Measurements from ENCODE around the gene CUX1.
A peak's percentile ranks its signal among the peaks of the same experiment; 100 is the strongest.

CUX1 gene

GRCh38 chr7:102089175-102090098, 272.0 kb downstream of the CUX1 start:
- CTCF ChIA-PET = interaction anchor here (0.6 to 1.3 kb wide), 3 partner anchors 19 to 487 kb away, joined by 3 read pairs; no protein-coding TSS in a partner anchor
- H3K27ac ChIP-seq (ENCODE audit: extremely low read depth, low read depth, low read length) = no peak overlapping the region
- H3K4me1 ChIP-seq (ENCODE audit: control insufficient read depth, insufficient read depth, low read length) = no peaks in the 10 kb centered on the region
- no peak overlapping the region for H3K4me3 ChIP-seq (ENCODE audit: low read depth, low read length)
- H3K9me3 ChIP-seq (ENCODE audit: control insufficient read depth, insufficient read depth, low read depth, low read length) = no peaks in the 10 kb centered on the region
- TF ChIP-seq ZNF174 (tag by site-specific recombination; IDR thresholded peaks at IDR 0.05) = no peak
- TF ChIP-seq SCRT1 (tag by site-specific recombination; IDR thresholded peaks at IDR 0.05; ENCODE audit: borderline replicate concordance) = peak; percentile 65; the same call in 1 of the 2 replicates
- peak; percentile 88 for TF ChIP-seq SCRT2 (tag by site-specific recombination; IDR thresholded peaks at IDR 0.05)
- TF ChIP-seq ZFHX2 (tag by site-specific recombination; conservative IDR thresholded peaks at IDR 0.05) = no peak
- TF ChIP-seq ZNF26 (tag by site-specific recombination; IDR thresholded peaks at IDR 0.05) = peak; percentile 96
- no peaks in the 10 kb centered on the region for H3K36me3 ChIP-seq (ENCODE audit: control insufficient read depth in 2 of 2, insufficient read depth in 1 of 2, low read length in 2 of 2)
- POLR2A ChIA-PET = interaction anchor here (0.7 kb wide), 1 partner anchor 50 kb away, joined by 3 read pairs; no protein-coding TSS in a partner anchor

DNA sequence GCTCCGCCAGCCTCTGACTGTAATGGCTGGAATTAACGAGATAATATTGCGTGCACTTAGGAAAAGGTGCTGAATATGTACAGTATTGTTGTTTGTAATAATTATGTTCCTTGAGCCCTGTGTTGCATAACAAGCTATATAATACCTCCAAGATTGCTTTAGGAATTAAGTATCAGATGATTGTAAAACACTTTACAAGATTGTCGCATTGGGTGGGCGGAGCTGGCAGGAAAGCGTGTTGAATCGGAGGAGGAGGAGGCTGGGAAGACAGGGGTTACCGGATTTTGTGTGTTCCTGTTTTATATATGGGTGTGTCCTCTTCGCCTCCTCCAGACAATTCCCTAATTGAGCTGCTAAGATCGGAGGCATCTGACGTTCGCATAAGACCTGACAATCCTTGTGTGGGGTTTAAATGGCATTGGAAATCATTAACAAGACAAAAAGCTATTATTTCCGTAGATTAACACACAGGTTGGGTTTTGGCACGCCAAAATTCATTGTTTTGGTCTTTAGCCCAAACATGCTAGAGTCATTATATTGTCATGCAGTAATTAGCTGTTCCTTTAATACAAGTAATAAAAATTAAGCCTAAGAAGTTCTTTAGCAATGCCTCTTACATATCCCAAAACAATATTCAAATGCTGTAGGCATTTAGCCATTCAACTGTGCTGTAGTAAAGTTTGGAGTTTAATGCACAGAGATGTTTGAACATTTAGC, 276.3 kb downstream of the CUX1 start:
- H3K4me3 ChIP-seq (ENCODE audit: low read depth, low read length) = no peak overlapping the region
- ChIA-PET CTCF (interaction anchor here (1.5 kb wide), 1 partner anchor 13 kb away, joined by 4 read pairs; no protein-coding TSS in a partner anchor), POLR2A (interaction anchor here (0.8 kb wide), 1 partner anchor 30 kb away, joined by 6 read pairs; no protein-coding TSS in a partner anchor)
- no peaks in the 10 kb centered on the region for H3K9me3 ChIP-seq (ENCODE audit: control insufficient read depth, insufficient read depth, low read depth, low read length)
- H3K36me3 ChIP-seq (ENCODE audit: control insufficient read depth in 2 of 2, insufficient read depth in 1 of 2, low read length in 2 of 2) = no peaks in the 10 kb centered on the region
- H3K27ac ChIP-seq (ENCODE audit: extremely low read depth, low read depth, low read length) = no peak overlapping the region
- no peaks in the 10 kb centered on the region for H3K4me1 ChIP-seq (ENCODE audit: control insufficient read depth, insufficient read depth, low read length)
- TF ChIP-seq PRDM6 (tag by site-specific recombination; IDR thresholded peaks at IDR 0.05) (peak; percentile 83), ZNF670 (tag by site-specific recombination; IDR thresholded peaks at IDR 0.05; ENCODE audit: low read depth) (no peak), ZNF501 (tag by site-specific recombination; IDR thresholded peaks at IDR 0.05) (no peak), FEZF1 (tag by site-specific recombination; IDR thresholded peaks at IDR 0.05) (0 out of 2 replicates have a peak, but pooled peaks have one; percentile 22), ZNF529 (tag by site-specific recombination; IDR thresholded peaks at IDR 0.05; ENCODE audit: insufficient replicate concordance) (no peak), ZNF768 (tag by site-specific recombination; IDR thresholded peaks at IDR 0.05) (no peak), ZEB2 (tag by site-specific recombination; IDR thresholded peaks at IDR 0.05) (peak; percentile 61; the same call in 1 of the 2 replicates), MYNN (tag by site-specific recombination; IDR thresholded peaks at IDR 0.05; ENCODE audit: borderline replicate concordance) (no peak), WT1 (tag by site-specific recombination; IDR thresholded peaks at IDR 0.05) (no peak), ZBTB17 (tag by site-specific recombination; IDR thresholded peaks at IDR 0.05) (peak; percentile 60; the same call in 1 of the 2 replicates), ZNF2 (tag by site-specific recombination; IDR thresholded peaks at IDR 0.05) (0 out of 2 replicates have a peak, but pooled peaks have one; percentile 52), ZNF555 (tag by site-specific recombination; conservative IDR thresholded peaks at IDR 0.05) (no peak), ZFHX2 (tag by site-specific recombination; conservative IDR thresholded peaks at IDR 0.05) (peak; percentile 90), ZSCAN30 (tag by site-specific recombination; IDR thresholded peaks at IDR 0.05) (no peak), EGR2 (tag by site-specific recombination; IDR thresholded peaks at IDR 0.05; ENCODE audit: low read depth) (peak; percentile 83), ZSCAN16 (tag by site-specific recombination; IDR thresholded peaks at IDR 0.05) (no peak), ZNF600 (tag by site-specific recombination; IDR thresholded peaks at IDR 0.05) (peak; percentile 63), ZNF350 (tag by site-specific recombination; IDR thresholded peaks at IDR 0.05) (no peak), ZBTB6 (tag by site-specific recombination; IDR thresholded peaks at IDR 0.05) (peak; percentile 45; the same call in 1 of the 2 replicates), KLF7 (tag by site-specific recombination; IDR thresholded peaks at IDR 0.05; ENCODE audit: borderline replicate concordance) (no peak), OSR2 (tag by site-specific recombination; IDR thresholded peaks at IDR 0.05) (peak; percentile 46; the same call in 1 of the 2 replicates)
- TF ChIP-seq, protein P1, sequence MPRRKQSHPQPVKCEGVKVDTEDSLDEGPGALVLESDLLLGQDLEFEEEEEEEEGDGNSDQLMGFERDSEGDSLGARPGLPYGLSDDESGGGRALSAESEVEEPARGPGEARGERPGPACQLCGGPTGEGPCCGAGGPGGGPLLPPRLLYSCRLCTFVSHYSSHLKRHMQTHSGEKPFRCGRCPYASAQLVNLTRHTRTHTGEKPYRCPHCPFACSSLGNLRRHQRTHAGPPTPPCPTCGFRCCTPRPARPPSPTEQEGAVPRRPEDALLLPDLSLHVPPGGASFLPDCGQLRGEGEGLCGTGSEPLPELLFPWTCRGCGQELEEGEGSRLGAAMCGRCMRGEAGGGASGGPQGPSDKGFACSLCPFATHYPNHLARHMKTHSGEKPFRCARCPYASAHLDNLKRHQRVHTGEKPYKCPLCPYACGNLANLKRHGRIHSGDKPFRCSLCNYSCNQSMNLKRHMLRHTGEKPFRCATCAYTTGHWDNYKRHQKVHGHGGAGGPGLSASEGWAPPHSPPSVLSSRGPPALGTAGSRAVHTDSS (tag by site-specific recombination; IDR thresholded peaks at IDR 0.05) = no peak
